HEK293T (cell line): ENCODE measurements around the gene PFDN5.
"Not testable (repeated sequence)": the region's sequence is repeated elsewhere in the genome, so short reads cannot be mapped to it uniquely, and the experiment has no call there.

Experiments used
- CTCF ChIA-PET: fragments of 350-600 bp; formaldehyde crosslinking; extraction: SDS; loops from one replicate; lab custom pipeline; 2021; ENCODE audit warnings: antibody characterized with exemption, inconsistent platforms; lab: Yijun Ruan, JAX
- POLR2A ChIA-PET: fragments of 350-600 bp; formaldehyde crosslinking; extraction: SDS; loops from one replicate; lab custom pipeline; 2020; ENCODE audit warnings: antibody characterized with exemption, inconsistent platforms; lab: Yijun Ruan, JAX
- DNase-seq: peaks from one replicate; pipeline ENCODE4 v3.0.0; 2012; ENCODE audit warnings: mixed read lengths; ENCODE audit errors: extremely low spot score
- ARNT ChIP-seq: fragments of 450-650 bp; IDR thresholded peaks from 2 replicates; pipeline ENCODE4 v1.6.1; 2017; ENCODE audit warnings: mild to moderate bottlenecking
- BHLHE40 ChIP-seq: fragments of 450-650 bp; IDR thresholded peaks from 2 replicates; pipeline ENCODE4 v1.6.1; 2016; ENCODE audit warnings: mild to moderate bottlenecking, moderate library complexity, borderline replicate concordance
- CTBP1 ChIP-seq: fragments of 450-650 bp; IDR thresholded peaks from 2 replicates; pipeline ENCODE4 v1.6.1; 2016; ENCODE audit warnings: borderline replicate concordance
- ELF4 ChIP-seq: fragments of 450-650 bp; IDR thresholded peaks from 2 replicates; pipeline ENCODE4 v1.6.1; 2017; ENCODE audit warnings: antibody characterized with exemption
- FOXA1 ChIP-seq: fragments of 450-650 bp; IDR thresholded peaks from 2 replicates; pipeline ENCODE4 v1.6.1; 2016; ENCODE audit warnings: mild to moderate bottlenecking
- FOXK2 ChIP-seq: fragments of 450-650 bp; IDR thresholded peaks from 2 replicates; pipeline ENCODE4 v1.6.1; 2016; ENCODE audit warnings: mild to moderate bottlenecking
- FOXM1 ChIP-seq: fragments of 450-650 bp; IDR thresholded peaks from 2 replicates; pipeline ENCODE4 v1.6.1; 2017; ENCODE audit warnings: mild to moderate bottlenecking, borderline replicate concordance
- HDGF ChIP-seq: fragments of 450-650 bp; IDR thresholded peaks from 2 replicates; pipeline ENCODE4 v1.6.1; 2017; ENCODE audit warnings: antibody characterized with exemption, borderline replicate concordance
- L3MBTL2 ChIP-seq: fragments of 450-650 bp; conservative IDR thresholded peaks from 2 replicates; pipeline ENCODE4 v1.6.1; 2016; ENCODE audit warnings: mild to moderate bottlenecking
- LEF1 ChIP-seq: fragments of 450-650 bp; IDR thresholded peaks from 2 replicates; pipeline ENCODE4 v1.6.1; 2017; ENCODE audit warnings: mild to moderate bottlenecking, borderline replicate concordance
- NFRKB ChIP-seq: fragments of 450-650 bp; IDR thresholded peaks from 2 replicates; pipeline ENCODE4 v1.6.1; 2016; ENCODE audit warnings: mild to moderate bottlenecking, moderate library complexity
- PKNOX1 ChIP-seq: fragments of 450-650 bp; IDR thresholded peaks from 2 replicates; pipeline ENCODE4 v1.6.1; 2016
- SP1 ChIP-seq: fragments of 450-650 bp; IDR thresholded peaks from 2 replicates; pipeline ENCODE4 v1.6.1; 2017
- SUZ12 ChIP-seq: fragments of 450-650 bp; IDR thresholded peaks from 2 replicates; pipeline ENCODE4 v1.6.1; 2016; ENCODE audit warnings: mild to moderate bottlenecking
- TARDBP ChIP-seq: fragments of 450-650 bp; IDR thresholded peaks from 2 replicates; pipeline ENCODE4 v1.6.1; 2016
- ZNF384 ChIP-seq: fragments of 450-650 bp; IDR thresholded peaks from 2 replicates; pipeline ENCODE4 v1.6.1; 2016

Gene PFDN5

GRCh38 chr12:53328043-53328435 lies 32.7 kb downstream of the PFDN5 start:
- DNase-seq: no peak
- POLR2A ChIA-PET: interaction anchor here (2.4 to 5.5 kb wide), 3 partner anchors 17 to 173 kb away, joined by 9 to 36 read pairs (median 13); partner anchors contain the start of genes SP1 and TARBP2
- CTCF ChIA-PET: interaction anchor here (1.2 to 4.3 kb wide), 3 partner anchors 17 to 94 kb away, joined by 3 to 32 read pairs (median 10); no protein-coding TSS in a partner anchor
- TF ChIP-seq ELF4: no peak
- no peak for TF ChIP-seq TARDBP
- no peak for TF ChIP-seq PKNOX1
- no peak for TF ChIP-seq CTBP1
- TF ChIP-seq FOXM1: no peak
- no peak for TF ChIP-seq ZNF384
- no peak for TF ChIP-seq HDGF
- no peak for TF ChIP-seq L3MBTL2
- no peak for TF ChIP-seq SUZ12
- TF ChIP-seq FOXA1: no peak
- TF ChIP-seq ARNT: no peak
- TF ChIP-seq SP1: no peak
- no peak for TF ChIP-seq FOXK2
- no peak for TF ChIP-seq BHLHE40
- TF ChIP-seq LEF1: no peak
- TF ChIP-seq NFRKB: no peak

GRCh38 chr12:53330671-53331070 lies 35.3 kb downstream of the PFDN5 start:
- no peak for DNase-seq
- ChIA-PET POLR2A (interaction anchor here (5.5 kb wide), 1 partner anchor 14 kb away, joined by 36 read pairs; no protein-coding TSS in a partner anchor), CTCF (interaction anchor here (0.8 kb wide), 1 partner anchor 9 kb away, joined by 4 read pairs; the partner anchor contains the start of gene AAAS)
- TF ChIP-seq SUZ12 (no peak), ARNT (no peak), L3MBTL2 (no peak), LEF1 (no peak), HDGF (no peak), TARDBP (no peak), CTBP1 (no peak), ZNF384 (no peak), BHLHE40 (no peak), FOXM1 (no peak), ELF4 (no peak), PKNOX1 (no peak), SP1 (no peak)

GRCh38 chr12:53332339-53332738 lies 37.0 kb downstream of the PFDN5 start:
- POLR2A ChIA-PET: interaction anchor here (0.7 kb wide), 1 partner anchor 11 kb away, joined by 3 read pairs; no protein-coding TSS in a partner anchor
- DNase-seq: not testable (repeated sequence)
- CTCF ChIA-PET: interaction anchor here (1.7 to 2.0 kb wide), 2 partner anchors 20 to 89 kb away, joined by 3 to 7 read pairs; no protein-coding TSS in a partner anchor

GRCh38 chr12:53332744-53333143 lies 37.4 kb downstream of the PFDN5 start:
- ChIA-PET CTCF (interaction anchor here (1.0 to 2.0 kb wide), 3 partner anchors 20 to 154 kb away, joined by 3 to 7 read pairs (median 3); no protein-coding TSS in a partner anchor), POLR2A (interaction anchor here (0.7 to 2.7 kb wide), 3 partner anchors 11 to 12 kb away, joined by 3 to 15 read pairs (median 9); partner anchors contain the start of gene AAAS)
- no peak for DNase-seq
- TF ChIP-seq PKNOX1: no peak
- TF ChIP-seq FOXK2: no peak
- no peak for TF ChIP-seq ELF4
- TF ChIP-seq FOXM1: no peak
- TF ChIP-seq FOXA1: no peak
- no peak for TF ChIP-seq HDGF

- ChIA-PET POLR2A (interaction anchor here (2.6 to 2.7 kb wide), 2 partner anchors 12 kb away, joined by 9 to 15 read pairs; partner anchors contain the start of gene AAAS), CTCF (interaction anchor here (0.6 to 2.0 kb wide), 3 partner anchors 88 to 177 kb away, joined by 3 to 7 read pairs (median 3); no protein-coding TSS in a partner anchor)
- TF ChIP-seq SUZ12: no peak
- TF ChIP-seq NFRKB: no peak
- no peak for TF ChIP-seq HDGF
- no peak for TF ChIP-seq FOXM1
- no peak for TF ChIP-seq CTBP1
- TF ChIP-seq FOXK2: no peak
- TF ChIP-seq PKNOX1: no peak
- TF ChIP-seq BHLHE40: no peak
- no peak for TF ChIP-seq L3MBTL2
- no peak for TF ChIP-seq TARDBP
- no peak for TF ChIP-seq ARNT
- TF ChIP-seq ELF4: no peak
- TF ChIP-seq ZNF384: no peak
- TF ChIP-seq LEF1: no peak
- no peak for TF ChIP-seq SP1
- TF ChIP-seq FOXA1: no peak
- no peak for DNase-seq
These were observed 37.9 kb downstream of the PFDN5 start for GRCh38 chr12:53333289-53333688.
